Measurements from ENCODE around the gene AMER2. TPM values are rescaled to one million over a fixed set of nuclear protein-coding genes. Genes with fewer than 3 reads are reported as not detected.
A peak's percentile ranks its signal among the peaks of the same experiment; 100 is the strongest.
"Not testable (repeated sequence)": the region's sequence is repeated elsewhere in the genome, so short reads cannot be mapped to it uniquely, and the experiment has no call there.

Gene AMER2
- total RNA-seq, 1 donor from 2014 or later, result 0.62 TPM

DNA sequence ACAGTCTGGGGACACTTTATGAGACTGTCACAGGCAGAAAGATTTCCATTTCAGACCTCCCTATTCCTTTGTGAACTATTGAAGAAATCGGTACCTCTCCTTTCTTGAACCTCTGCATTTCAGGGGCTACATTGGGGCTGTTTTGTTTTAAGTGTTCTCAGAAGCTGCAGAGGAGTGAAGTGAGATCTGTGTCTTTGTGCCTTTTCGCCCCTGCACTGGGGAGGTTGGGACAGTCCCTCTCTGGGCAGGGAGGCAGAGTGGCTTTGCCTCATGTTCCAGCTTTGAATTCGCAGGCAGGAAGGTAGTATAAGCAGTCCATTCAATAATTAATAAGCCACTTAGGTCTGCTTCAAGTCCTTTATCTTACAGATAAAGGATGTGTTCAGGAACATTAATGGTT, 9.5 kb upstream of the AMER2 start:
- no peak for DNase-seq

DNA sequence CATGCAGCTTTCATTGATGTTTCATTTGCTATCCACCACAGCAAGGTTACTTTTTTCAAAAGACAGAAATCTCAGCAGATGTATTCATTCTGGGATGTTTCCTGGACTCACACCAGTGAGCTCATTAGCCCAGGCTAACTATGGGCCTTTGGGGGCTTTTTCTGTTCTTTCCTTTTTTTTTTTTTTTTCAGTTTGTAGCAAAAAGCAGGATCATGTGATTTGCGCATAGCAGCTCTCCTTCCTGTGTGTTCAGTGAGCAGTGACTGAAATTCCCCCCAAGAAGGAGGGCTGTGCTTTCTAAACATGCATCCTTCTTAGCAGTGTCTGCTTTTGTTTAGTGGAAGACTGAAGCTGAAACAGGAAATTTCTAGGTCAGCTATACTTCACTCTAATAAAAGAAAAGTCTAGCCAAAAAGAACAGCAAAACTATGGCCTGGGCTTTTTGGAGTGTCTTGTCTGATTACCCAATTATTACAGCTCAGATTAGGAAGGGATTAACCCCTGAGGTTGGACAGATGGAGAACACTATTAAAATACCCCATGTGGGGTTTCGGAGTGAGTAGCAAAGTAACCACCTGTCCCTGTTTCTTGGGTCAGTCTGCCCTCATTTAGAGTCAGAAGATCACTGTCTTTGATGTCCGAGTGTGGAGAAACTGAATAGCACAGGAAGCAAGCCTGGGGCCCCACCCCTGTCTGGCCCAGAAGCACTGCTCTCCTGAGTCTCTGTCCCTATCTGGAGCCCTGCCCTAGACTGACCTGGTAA, 8.9 kb upstream of the AMER2 start:
- peak; percentile 14 for DNase-seq

DNA sequence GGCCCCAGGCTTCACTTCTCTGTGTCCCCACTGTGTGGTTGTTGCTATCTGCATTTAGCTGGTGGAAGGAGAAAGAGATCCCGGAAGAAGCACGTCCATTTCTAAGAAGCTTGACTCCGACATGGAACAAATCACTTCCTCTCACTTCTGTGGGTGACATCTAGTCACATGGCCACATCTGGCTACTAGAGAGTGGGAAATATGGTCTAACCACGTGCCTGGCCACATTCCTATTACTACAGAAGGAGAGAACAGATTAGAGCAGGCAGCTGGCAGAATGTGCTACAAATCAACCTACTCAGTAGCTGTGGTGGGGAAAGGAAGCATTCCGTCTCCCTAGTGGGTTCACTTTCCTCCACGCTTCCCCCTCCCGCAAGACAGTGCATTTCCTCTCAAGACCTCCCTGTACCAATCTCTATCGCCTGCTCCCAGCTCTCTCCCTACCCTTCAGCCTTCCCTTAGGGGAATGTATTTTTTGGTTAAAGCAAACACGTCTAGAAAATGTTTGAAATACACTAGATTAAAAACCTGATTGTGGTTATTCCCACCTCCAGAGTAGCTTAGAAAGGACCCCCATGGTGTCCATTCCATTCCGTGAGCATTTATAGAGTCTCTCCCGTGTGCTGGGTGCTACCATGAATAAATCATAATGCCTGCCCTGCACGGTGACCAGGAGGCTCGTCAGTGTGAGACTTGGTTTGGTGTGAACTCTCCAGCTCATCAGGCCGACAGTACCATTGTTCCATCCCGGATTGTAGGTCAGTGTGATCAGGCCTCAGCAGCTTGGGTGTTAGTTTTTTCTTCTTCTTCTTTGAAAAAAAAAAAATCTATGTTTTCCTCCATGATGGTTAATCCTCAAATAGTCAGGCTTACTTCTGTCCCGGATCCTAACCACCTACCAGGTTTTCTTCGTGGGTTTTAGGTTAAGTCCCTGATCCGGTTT, 8.0 kb upstream of the AMER2 start:
- no peak for DNase-seq

DNA sequence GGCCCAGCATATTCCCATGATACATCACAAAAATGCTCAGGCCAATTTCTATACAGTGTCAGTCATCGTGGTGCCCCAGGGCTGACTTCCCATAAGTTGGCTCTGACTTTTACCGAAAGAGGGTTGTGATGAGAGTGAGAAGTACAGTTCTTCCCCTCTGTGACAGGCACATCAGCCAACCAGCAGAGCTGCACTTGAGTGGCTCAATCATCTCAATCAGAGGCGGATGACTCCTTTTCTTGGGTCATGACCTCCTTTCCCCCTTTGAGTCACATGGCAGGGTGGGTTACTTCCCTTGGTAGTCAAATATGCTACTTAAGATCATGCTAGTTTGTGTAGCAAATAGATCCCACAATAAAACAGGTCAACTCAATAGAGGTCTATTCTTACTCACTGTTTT, 6.9 kb upstream of the AMER2 start:
- no peak for DNase-seq

DNA sequence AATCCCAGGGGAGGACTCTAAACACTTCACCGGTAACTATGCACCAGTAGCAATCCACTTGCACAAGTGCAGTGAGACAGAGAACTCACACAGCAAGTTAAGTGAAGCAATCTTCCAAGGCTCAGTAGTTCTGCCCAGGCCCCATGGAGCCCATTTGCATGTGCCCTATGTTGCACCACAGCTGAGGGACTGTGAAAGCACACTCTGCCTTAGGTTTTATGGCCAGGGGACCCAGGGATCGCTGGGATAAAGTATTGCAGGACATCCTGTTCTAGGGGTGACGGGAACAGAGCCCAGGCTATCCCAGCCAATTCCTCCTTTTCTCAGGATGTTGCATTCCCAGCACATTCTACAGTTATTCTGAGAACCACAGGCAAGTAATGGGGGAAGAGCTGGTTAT, 6.0 kb upstream of the AMER2 start:
- no peak for DNase-seq

DNA sequence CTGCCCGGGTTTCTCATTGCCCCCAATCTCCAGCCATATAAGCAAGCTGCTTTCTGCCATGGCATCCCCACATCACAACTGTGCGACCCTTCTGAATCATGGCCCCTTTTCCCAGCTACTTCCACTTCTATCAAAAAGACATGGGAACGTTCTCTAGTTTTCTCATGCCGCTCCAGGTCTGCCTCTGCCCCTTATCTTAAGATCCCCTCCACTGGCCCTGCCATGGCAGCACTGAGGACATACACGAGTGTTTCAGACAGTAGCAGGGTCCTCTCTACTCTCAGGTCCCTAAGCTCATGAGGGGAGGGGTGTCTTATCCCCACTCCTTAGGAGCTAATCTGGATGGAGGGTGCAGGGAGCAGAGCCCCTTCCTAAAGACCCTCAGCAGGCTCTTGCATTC, 5.5 kb upstream of the AMER2 start:
- DNase-seq, result no peak

DNA sequence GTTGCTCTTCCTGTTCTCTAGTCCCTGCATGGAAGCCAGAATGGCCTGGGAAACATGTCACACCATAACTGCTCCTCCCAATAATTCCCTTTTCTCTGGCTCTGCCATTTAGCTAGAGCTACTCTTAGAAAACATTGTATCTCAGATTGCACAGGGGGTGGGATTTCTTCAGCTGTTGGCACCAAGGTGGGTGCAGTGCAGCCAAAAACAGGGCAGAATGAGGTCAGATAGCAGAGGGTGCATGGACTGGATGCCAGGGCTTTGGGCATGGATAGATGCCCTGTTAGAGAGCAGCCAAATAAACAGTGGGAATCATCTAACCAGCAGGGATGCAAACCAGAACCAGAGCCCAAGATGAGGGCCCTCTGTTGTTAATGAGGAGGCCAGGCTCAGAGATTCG, 4.9 kb upstream of the AMER2 start:
- DNase-seq, result peak; percentile 65

DNA sequence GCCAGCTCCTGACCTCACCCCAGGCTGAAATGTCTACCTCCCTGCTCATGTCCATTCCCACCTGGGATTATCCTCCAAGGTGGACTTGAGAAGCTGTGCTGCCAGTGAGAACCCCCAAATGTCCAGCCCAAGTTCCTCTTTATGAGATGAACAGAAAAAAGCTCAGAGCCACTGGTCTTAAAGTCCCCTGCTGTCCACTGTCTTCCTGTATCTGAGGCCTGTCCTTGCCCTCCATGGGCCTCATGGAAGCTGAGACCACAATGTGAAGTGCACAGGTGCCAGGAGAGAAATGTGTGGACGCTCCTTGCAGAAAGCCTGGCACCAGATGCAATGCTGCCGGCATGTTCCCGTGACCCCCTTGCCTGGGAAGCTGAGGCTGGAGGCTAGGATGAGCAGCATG, 3.3 kb upstream of the AMER2 start:
- no peak for DNase-seq

DNA sequence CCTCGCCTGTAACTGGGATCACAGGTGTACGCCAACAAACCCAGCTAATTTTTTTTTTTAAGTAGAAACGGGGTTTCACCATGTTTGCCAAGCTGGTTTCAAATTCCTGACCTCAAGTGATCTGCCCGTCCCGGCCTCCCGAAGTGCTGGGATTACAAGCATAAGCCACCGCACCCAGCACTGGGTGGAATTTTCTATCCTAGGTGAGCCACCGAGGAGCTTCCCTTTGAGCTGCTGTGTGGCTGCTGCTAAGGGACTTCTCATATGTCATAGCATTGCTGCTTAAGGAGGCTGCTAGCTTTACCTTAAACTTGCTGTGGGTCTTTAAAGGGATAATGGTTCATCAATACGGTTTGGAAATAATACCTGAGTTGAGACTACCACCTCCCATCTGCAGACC, 2.9 kb upstream of the AMER2 start:
- no peak for DNase-seq

DNA sequence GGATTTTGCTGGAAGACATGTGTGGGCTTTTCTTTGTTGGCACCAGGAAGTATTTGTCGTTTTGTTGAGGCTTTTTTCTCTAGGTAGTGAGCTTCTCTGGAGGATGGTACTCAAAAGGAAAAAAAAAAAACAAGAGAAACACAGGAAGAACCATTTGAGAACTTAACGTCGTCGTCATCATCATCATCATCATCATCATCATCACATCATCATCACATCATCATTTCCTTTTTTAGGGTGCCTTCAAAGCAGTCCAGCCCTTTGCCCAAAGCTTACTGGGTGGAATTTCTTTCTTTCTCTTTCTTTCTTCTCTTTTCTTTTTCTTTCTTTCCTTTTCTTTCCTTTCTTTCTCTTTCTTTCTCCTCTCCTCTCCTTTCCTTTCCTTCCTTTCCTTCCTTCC, 2.2 kb upstream of the AMER2 start:
- DNase-seq, result no peak

DNA sequence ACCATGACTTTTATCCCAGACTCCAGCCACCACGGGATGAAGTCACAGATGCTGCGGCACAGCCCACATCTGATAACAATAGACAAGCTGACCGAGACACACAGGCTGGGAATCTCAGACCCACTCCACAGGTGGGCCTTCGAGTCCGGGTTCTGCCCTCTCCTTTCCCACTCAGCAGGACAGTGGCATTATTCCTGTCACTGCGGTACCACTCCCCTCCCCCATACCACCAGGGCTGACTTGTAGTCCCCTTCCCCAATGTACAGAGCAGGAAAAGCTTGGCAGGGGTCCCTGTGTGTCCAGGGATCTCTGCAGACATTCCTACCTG, 179 bp upstream of the AMER2 start:
- DNase-seq, result no peak

DNA sequence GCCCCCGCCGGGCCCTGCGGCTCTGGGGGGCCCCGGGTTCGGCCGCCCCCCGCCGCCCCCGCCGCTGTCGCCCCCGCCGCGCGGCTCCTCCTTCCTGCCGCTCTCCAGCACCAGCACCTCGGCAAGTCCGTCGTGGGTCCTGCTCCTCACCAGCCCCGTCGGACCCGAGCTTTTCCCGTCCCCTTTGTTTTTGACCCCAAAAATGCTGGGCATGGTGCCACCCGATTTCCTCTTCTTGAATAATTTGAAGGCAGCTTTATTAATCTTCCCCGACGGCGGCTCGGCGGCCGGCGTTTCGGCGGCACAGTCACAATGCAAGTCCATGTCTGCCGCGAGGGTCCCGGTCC, 945 bp downstream of the AMER2 start:
- no peak for DNase-seq

DNA sequence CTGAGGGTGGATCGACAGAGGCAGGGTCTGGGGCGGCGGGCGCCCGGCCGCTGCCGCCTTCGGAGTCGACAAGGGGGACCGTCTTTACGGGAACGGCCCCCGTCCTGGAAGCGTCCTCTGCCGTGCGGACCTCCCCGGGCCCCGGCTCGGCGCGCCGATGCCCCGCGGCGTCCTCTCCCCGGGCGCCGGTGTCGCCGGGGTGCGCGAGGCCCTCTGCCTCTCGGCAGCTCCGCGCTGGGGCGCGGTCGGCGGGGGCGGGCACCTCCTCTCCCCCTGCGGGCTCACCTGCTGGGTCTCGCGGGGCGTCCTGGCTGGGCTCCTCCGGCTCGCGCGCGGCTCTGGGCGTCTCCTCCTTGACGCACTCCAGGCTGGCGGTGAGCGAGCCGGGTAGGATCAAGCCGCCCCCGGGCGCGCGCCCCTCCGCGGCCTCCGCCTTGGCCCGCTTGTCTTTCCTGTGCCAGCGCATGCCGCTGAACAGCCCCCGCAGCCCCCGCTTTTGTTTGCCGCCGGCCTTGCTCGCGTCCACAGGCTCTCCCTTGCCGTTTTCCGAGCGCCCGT, 1.5 kb downstream of the AMER2 start:
- DNase-seq, result peak; percentile 24

DNA sequence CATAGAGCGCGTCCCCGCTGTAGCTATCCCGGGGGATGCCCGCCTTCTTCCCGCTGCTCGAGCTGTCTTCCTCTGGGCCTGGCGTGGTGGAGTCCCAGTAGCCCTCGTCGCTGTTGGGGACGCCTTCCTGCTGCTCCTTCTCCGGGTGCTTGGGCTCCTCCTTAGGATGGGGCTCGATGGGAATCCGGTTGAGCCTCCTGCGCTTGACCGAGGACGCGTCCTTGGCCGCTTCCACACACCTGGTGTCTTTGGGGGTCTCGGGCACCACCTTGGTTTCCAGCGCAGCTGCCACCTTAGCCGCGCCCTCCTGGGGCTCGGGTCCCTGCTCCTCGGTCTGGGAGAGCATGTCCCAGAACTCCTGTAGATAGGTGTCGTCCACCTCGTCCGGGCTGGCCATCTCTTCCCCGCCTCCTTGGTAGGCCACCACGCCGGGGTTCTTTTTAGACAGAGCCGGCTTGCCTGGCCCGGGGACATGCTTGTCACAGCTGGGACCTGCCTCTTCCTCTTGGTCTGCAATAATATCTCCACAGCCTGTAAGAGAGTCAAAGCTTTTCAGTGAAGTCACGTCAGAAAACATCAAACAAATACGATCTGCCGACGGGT, 2.0 kb downstream of the AMER2 start:
- no peak for DNase-seq

DNA sequence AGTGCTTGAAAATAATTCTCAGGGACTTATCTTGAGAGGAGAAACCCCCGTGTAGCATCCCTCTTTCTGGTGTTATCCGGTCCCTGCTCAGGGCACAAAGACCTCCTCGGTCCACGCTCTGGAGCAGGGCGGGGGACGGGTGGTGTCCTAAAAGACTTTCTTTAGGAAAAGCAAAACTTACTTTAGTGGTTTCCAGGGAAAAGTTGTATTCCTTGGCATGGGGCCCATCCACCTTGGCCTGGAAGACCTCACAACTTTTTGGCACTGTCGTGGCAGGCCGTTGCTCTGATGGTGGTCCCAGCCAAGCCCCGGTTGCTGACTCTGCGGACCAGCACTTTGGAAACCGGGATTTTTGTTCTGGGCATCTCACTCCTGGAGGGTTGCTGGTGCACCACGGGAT, 2.7 kb downstream of the AMER2 start:
- peak; percentile 11 for DNase-seq

DNA sequence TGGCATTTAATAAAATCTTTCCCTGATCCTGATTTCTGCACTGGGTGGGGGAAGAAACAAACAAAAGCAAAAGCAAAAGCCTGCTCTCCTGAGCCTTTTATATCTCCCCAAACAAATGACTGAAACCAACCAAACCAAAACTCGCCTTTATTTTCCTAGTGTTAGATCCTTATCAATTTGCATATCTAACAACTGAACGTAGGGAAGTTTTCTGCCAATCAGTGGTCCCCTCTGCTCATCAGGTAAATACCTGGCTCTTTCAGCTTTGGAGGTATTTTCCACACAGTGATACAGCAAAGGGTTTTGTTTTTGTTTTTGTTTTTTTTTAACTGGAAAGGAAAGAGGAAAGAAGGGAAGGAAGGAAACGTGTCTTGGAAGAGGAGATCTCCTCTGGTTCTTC, 3.3 kb downstream of the AMER2 start:
- DNase-seq, result no peak

DNA sequence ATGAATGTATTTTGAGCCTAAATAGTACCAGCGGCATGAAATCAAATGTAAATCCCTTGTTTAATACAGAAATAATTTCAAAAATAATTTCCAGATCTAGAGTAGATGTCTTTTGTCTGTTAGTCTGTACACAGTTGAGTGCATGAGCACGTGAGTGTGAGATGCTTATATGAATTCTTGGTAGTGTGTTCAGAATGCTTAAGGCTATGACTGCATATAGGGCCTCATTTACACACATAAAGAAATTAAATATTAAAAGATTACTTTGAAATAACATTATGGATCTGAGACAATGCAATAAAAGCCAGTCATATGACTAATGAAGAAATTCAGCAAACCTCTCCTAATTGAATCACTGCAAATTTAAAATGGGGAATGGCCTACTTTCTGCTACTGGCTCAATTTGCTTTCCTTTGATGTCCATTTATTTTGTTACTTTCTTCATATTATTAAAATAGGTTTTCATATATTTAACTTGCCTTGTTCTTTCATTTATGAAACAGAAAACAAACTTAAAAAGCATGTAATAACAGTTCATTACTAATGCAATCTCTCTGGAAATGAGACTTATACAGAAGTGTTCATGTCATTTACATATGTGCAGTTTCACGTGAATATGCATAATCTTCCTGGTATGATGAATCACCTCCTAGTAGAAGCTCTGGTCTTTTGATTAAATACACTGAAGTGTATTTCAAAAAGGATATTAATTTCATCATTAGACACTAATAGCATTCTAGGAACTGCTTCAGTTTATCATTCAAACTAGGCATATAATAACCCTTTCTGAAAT, 4.5 kb downstream of the AMER2 start:
- DNase-seq, result no peak

DNA sequence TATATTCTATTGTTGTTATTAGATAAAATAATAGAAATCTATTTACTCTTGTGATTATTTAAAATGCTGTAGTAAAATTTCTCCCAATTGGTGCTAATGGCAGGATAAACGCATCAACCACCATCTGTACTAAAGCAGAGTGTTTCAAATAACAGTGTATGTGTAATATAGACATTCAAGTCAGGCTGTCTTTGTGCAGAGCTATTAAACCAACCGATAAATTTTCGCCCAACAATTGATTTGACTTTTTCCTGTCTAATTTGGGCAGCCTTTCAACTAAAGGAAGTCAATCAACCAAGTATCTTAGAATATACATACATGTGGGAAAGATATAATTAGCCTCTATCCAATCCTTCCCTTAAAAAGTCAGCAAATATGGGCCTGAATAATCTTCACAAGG, 5.8 kb downstream of the AMER2 start:
- no peak for DNase-seq

DNA sequence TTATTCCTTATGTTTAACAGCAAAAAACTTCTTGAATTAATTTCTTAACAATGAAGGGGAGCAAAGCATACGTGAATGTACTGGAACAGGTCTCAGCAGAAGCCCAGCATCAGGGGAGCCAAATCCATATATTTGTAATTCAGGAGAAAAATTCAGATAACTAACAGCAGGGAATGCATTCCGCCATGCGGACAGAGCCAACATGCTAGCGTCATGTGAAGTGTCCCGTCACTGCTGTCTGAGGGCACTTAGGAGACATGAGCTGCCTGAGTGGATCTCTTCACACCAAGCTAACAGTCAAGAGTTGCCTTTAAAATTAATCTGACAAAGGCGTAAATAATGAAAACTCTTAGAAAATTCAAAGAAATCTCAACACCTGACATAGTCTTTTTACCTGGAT, 6.4 kb downstream of the AMER2 start:
- DNase-seq, result no peak

DNA sequence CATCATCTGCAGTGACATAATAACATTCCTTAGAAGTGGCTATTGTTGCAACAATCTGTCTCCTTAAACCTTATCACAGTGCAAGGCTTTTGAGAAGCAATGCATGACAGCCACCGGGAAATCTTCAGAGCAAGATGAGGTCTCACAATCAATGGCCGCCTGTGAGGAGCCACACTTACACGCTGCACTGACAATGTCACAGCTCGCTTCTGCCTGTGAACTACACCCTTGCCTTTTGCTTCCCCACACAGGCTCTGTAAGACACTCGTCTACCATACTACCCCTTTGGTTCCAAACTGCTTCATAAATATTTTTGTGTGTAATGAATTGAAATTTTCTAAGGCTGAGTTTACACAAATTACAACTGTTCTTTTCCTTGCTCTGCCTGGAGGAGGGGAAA, 6.9 kb downstream of the AMER2 start:
- not testable (repeated sequence) for DNase-seq

DNA sequence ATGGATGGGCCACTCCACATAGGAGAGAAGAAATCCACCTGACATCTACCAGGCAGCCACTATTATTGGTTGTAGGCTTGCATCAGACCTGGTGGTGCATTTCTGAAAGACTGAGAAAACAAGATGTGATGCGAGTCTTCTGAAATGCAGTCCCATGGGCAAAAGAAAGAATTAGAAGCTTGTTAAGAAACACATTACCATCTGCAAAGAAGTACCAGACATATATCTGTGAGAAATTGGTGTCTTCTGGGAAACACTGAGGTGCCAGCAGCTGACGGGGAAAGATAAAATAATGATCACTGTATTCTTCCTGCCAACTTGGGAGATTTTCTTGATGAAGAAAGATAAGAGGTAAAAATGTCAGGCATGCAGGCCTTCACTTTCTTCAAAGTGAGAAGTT, 14.4 kb downstream of the AMER2 start:
- no peak for DNase-seq

DNA sequence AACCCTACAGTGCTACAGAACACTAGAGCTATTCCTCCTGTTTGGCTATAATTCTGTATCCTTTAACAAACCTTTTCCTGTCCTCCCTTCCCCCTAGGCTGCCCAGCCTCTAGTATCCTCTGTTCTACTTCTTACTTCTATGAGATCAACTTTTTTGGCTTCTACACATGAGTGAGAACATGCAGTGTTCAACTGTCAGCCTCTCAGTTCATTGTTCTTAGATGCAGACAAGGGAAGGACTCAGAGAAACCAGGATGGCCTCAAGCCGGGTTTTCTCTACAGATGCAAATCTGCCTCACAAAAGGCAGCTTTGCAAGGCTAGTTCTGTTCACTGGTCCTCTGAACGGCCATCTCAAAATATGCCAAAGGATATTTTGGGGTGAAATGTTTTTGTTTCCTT, 18.4 kb downstream of the AMER2 start:
- peak; percentile 32 for DNase-seq
